Suprapubic skin (tissue), 4 donors: Measurements from ENCODE around the gene C3orf52. TPM values are rescaled to one million over a fixed set of nuclear protein-coding genes. Genes with fewer than 3 reads are reported as not detected.
"Not testable (repeated sequence)": the region's sequence is repeated elsewhere in the genome, so short reads cannot be mapped to it uniquely, and the experiment has no call there.

Experiments used
- DNase-seq, 2 donors: peaks; one replicate each; pipeline ENCODE4 v3.0.0-alpha.2; 2019; ENCODE audit warnings: low spot score in 2 of 2
- H3K27ac ChIP-seq: fragments of 200-600 bp; sonication (generic); one replicate; pipeline ENCODE4 v1.5.1; 2019
- H3K27me3 ChIP-seq: fragments of 200-600 bp; sonication (generic); one replicate; pipeline ENCODE4 v1.5.1; 2019
- H3K36me3 ChIP-seq: fragments of 200-600 bp; sonication (generic); one replicate; pipeline ENCODE4 v1.5.1; 2019
- H3K4me1 ChIP-seq: fragments of 200-600 bp; sonication (generic); one replicate; pipeline ENCODE4 v1.5.1; 2019
- H3K4me3 ChIP-seq: fragments of 200-600 bp; sonication (generic); one replicate; pipeline ENCODE4 v1.5.1; 2019; ENCODE audit warnings: mild to moderate bottlenecking
- H3K9me3 ChIP-seq: fragments of 200-600 bp; sonication (generic); one replicate; pipeline ENCODE4 v1.5.1; 2019
- EP300 ChIP-seq: sonication (generic); formaldehyde crosslinking; IDR thresholded peaks from one replicate; pipeline ENCODE4 v1.6.1; 2017; ENCODE audit warnings: antibody characterized with exemption
- POLR2A ChIP-seq, 2 donors: fragments of 450-650 bp; IDR thresholded peaks; one replicate each; pipeline ENCODE4 v1.6.1; 2017; ENCODE audit warnings: antibody characterized with exemption in 2 of 2, mild to moderate bottlenecking in 2 of 2, moderate library complexity in 2 of 2
- POLR2AphosphoS5 ChIP-seq, 3 donors: sonication (generic); formaldehyde crosslinking; IDR thresholded peaks; one replicate each; pipeline ENCODE4 v1.6.1; 2017; ENCODE audit warnings: antibody characterized with exemption in 3 of 3
- WGBS: methylation state at CpG from one replicate; pipeline ENCODE4 v1.1.5; 2018; 5-methylcytosine and 5-hydroxymethylcytosine counted together
- total RNA-seq, 4 donors: library from RNA; depleted of rRNA; stranded (reverse); fragments of >200 nt; gene quantifications; one replicate each; pipeline ENCODE4 v1.1.0, GENCODE V29; 2016
- TF ChIP-seq, protein P1 (sequence below), 2 donors: fragments of 200-600 bp in 1 of 2; fragments of 450-650 bp in 1 of 2; sonication (generic) in 1 of 2; IDR thresholded peaks; one replicate each; pipeline ENCODE4 v1.5.1; 2016 to 2019; ENCODE audit warnings: antibody characterized with exemption in 2 of 2, mild to moderate bottlenecking in 1 of 2, moderate library complexity in 1 of 2

The C3orf52 gene
- total RNA-seq, 4 donors from 2014 or later: 78.8 to 183 (median 96.7) TPM

DNA sequence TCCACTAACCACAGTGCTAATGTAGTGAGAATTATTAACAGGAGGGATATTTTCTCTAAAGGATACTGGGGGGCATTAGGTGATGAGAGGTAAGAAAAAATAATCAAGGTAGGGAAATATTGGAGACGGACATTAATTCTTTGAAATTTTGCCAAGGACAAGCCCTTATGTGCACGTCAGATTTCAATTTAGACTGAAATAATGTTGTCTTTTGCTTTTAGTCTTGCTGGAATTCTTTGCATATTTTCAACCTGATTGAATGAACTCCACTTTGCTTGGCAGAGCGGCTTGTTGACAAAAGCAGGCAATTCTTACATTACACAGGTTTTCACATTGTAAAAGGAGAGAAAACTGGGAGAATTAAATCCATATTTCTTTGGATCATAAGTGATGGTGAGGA lies 25.0 kb upstream of the C3orf52 start:
- TF ChIP-seq EP300 (no peak), POLR2A (IDR thresholded peaks at IDR 0.05) (no peak), POLR2AphosphoS5 (IDR thresholded peaks at IDR 0.05) (no peak)
- TF ChIP-seq, protein P1, sequence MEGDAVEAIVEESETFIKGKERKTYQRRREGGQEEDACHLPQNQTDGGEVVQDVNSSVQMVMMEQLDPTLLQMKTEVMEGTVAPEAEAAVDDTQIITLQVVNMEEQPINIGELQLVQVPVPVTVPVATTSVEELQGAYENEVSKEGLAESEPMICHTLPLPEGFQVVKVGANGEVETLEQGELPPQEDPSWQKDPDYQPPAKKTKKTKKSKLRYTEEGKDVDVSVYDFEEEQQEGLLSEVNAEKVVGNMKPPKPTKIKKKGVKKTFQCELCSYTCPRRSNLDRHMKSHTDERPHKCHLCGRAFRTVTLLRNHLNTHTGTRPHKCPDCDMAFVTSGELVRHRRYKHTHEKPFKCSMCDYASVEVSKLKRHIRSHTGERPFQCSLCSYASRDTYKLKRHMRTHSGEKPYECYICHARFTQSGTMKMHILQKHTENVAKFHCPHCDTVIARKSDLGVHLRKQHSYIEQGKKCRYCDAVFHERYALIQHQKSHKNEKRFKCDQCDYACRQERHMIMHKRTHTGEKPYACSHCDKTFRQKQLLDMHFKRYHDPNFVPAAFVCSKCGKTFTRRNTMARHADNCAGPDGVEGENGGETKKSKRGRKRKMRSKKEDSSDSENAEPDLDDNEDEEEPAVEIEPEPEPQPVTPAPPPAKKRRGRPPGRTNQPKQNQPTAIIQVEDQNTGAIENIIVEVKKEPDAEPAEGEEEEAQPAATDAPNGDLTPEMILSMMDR (IDR thresholded peaks at IDR 0.05): no peak
- DNase-seq: no peak
- Histone ChIP-seq H3K4me3 (no peak overlapping the region), H3K36me3 (no peaks in the 10 kb centered on the region), H3K27me3 (no peaks in the 10 kb centered on the region), H3K9me3 (no peaks in the 10 kb centered on the region), H3K27ac (no peak overlapping the region), H3K4me1 (no peaks in the 10 kb centered on the region)
- WGBS: 55% methylated on average over 3 of the region's 3 CpGs

DNA sequence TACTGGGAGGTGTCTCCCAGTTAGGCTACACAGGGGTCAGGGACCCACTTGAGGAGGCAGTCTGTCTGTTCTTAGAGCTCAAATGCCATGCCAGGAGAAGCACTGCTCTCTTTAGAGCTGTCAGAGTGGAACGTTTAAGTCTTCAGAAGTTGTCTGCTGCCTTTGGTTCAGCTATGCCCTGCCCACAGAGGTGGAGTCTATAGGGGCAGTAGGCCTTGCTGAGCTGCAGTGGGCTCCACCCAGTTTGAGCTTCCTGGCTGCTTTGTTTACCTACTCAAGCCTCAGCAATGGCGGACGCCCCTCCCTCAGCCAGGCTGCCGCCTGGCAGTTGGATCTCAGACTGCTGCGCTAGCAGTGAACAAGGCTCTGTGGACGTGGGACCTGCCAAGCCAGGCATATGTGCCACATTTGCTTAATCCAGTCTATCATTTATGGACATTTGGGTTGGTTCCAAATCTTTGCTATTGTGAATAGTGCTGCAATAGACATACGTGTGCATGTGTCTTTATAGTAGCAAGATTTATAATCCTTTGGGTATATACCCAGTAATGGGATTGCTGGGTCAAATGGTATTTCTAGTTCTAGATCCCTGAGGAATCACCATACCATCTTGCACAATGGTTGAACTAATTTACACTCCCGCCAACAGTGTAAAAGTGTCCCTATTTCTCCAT lies 13.7 kb upstream of the C3orf52 start:
- not testable (repeated sequence) for H3K9me3 ChIP-seq, DNase-seq, H3K4me3 ChIP-seq, H3K36me3 ChIP-seq, H3K27ac ChIP-seq, H3K27me3 ChIP-seq
- WGBS: 71% methylated on average over 3 of the region's 8 CpGs
- peaks cover 19% of the 10 kb centered on the region for H3K4me1 ChIP-seq

DNA sequence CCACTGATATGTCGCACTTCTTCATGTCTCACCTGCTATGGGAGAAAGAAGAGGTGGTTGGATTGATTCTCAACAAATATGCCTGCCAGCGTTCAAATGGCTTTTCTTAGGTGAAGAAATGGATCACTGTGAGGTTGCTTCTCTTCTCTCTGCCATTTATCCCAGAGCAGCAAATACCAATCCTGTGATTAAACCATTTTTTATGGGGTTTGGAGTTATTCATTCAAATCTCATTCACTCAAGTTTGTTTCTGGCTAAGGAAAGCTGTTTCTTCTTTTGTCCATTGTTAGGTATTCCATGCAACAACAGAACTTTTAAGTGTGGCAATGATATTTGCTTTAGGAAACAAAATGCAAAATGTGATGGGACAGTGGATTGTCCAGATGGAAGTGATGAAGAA lies 12.2 kb upstream of the C3orf52 start:
- no peak for DNase-seq
- Histone ChIP-seq H3K4me1 (peaks cover 19% of the 10 kb centered on the region), H3K27me3 (no peaks in the 10 kb centered on the region), H3K27ac (peak overlapping the region; percentile 74), H3K4me3 (no peak overlapping the region), H3K36me3 (no peaks in the 10 kb centered on the region), H3K9me3 (no peaks in the 10 kb centered on the region)
- TF ChIP-seq POLR2A (IDR thresholded peaks at IDR 0.05) (no peak), EP300 (no peak), POLR2AphosphoS5 (IDR thresholded peaks at IDR 0.05) (no peak)
- TF ChIP-seq, protein P1 (IDR thresholded peaks at IDR 0.05): no peak
- WGBS: 63% methylated on average over 2 of the region's 2 CpGs

DNA sequence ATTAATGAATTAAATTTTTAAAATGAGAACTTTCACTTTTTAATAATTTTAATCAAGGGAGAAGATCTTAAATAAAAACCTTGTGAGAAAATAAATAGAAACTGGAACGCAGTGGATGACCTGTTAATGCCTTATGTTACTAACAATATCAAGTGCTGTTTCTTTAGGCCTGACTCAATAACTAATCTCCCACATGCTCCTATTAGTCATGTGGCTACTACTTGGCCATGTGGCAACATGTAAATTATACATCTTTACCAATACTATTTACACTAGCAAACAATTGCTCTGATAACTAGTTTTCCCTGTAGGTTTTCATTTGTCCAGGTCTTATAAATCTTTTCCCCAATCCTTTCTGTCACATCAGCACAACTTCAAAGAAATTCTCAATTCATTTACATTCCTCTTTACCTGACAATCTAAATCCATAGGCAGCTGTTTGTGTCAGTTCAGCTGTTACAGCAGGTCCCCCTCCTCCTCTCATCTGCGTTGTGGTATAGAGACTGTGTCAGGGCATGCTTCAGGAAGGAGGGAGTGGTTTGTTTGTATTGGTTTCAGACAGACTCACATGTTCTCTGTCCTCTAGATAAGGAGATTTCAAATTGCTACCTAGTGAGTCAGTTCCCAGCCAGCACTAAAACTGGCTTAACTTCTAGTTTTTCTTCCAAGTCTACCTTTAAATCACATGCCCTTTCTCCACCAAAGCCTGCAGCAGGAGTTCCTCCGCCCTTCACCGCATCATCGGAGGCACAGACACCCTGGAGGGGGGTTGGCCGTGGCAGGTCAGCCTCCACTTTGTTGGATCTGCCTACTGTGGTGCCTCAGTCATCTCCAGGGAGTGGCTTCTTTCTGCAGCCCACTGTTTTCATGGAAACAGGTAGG lies 11.3 kb upstream of the C3orf52 start:
- 24% methylated on average over 6 of the region's 6 CpGs for WGBS
- Histone ChIP-seq H3K9me3 (no peaks in the 10 kb centered on the region), H3K27ac (peak overlapping the region; percentile 79), H3K36me3 (no peaks in the 10 kb centered on the region), H3K27me3 (no peaks in the 10 kb centered on the region), H3K4me3 (no peak overlapping the region), H3K4me1 (peaks cover 19% of the 10 kb centered on the region)
- TF ChIP-seq POLR2A (IDR thresholded peaks at IDR 0.05): no peak
- DNase-seq: peak in 1 of 2 donors; percentile 66

DNA sequence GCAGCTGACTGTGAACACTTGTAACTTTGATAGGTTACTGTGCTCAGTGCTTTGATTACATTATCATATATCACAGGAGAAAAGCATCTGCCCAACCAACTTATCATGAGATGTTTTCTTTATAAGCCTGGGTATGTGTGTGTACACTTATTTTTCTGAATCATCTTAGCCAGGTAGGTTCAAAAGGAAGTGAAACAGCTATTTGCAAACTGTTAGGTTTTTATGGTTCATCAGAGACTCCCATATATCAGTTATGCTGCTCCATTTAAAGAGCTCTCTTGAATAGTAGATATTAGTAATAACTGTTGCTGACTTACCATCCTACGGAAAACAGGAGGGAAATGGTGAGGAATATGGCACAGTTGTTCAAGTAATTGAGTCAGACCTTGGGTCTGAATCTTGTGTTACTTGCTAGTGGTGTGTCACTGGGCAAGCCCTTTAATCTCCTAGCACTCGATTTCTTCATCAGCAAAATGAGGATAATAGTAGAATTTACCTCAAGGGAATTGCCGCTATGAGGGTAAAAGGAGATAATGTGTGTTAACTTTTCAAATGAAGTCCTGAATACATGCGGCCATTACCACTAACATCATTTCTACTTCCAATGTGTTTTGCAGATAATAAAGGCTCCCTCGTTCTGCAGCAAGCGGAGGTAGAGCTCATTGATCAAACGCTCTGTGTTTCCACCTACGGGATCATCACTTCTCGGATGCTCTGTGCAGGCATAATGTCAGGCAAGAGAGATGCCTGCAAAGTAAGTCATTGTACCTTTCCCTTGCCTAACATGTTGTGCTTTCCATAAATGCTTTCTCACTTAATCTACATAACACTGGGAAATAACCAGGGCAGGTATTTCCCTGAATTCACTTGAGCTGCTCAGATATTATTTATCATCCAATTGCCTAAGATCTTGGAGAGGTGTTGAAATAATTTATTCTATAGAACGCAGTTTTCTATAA lies 7.8 kb upstream of the C3orf52 start:
- TF ChIP-seq, protein P1 (IDR thresholded peaks at IDR 0.05): no peak
- TF ChIP-seq POLR2AphosphoS5 (IDR thresholded peaks at IDR 0.05) (no peak), EP300 (no peak), POLR2A (IDR thresholded peaks at IDR 0.05) (no peak)
- Histone ChIP-seq H3K4me1 (peaks cover 16% of the 10 kb centered on the region), H3K27ac (no peak overlapping the region), H3K9me3 (no peaks in the 10 kb centered on the region), H3K4me3 (no peak overlapping the region), H3K36me3 (no peaks in the 10 kb centered on the region), H3K27me3 (no peaks in the 10 kb centered on the region)
- 81% methylated on average over 10 of the region's 10 CpGs for WGBS
- DNase-seq: no peak
